Ovary (tissue), 3 donors: ENCODE results near the gene CPTP.

Source experiments
- EP300 ChIP-seq: sonication (generic); formaldehyde crosslinking; IDR thresholded peaks from one replicate; pipeline ENCODE4 v1.6.1; 2017; ENCODE audit warnings: antibody characterized with exemption
- POLR2A ChIP-seq: fragments of 450-650 bp; IDR thresholded peaks from one replicate; pipeline ENCODE4 v1.6.1; 2017; ENCODE audit warnings: antibody characterized with exemption, mild to moderate bottlenecking, moderate library complexity
- TF ChIP-seq, protein P1 (sequence below), 3 donors: fragments of 450-650 bp in 2 of 3; fragments of 200-600 bp in 1 of 3; IDR thresholded peaks; one replicate each; pipeline versions ENCODE4 v1.5.1 to v1.8.0; 2016 to 2022; ENCODE audit warnings: antibody characterized with exemption in 3 of 3, mild to moderate bottlenecking in 1 of 3
- donor health status: DM: no; HTN: no; CAD: no.

DNA sequence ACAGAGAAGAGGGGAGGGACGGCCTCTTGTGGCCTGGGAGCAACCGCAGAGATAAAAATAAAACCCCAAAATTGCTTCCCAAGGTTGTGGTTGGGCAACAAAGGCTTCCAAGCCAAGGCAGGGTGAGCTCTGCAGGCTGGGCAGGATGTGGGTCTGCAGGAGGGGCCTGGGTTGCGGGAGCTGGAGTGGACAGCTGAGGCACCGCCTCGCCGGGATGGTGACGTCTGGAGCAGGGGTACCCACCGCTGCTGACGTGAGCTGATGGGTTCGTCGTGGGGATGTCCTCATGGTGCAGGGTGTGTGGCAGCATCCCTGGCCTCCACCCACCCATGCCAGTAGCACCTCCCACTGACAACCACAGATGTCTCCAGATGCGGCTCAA, 46.8 kb downstream of the CPTP start:
- TF ChIP-seq, protein P1, sequence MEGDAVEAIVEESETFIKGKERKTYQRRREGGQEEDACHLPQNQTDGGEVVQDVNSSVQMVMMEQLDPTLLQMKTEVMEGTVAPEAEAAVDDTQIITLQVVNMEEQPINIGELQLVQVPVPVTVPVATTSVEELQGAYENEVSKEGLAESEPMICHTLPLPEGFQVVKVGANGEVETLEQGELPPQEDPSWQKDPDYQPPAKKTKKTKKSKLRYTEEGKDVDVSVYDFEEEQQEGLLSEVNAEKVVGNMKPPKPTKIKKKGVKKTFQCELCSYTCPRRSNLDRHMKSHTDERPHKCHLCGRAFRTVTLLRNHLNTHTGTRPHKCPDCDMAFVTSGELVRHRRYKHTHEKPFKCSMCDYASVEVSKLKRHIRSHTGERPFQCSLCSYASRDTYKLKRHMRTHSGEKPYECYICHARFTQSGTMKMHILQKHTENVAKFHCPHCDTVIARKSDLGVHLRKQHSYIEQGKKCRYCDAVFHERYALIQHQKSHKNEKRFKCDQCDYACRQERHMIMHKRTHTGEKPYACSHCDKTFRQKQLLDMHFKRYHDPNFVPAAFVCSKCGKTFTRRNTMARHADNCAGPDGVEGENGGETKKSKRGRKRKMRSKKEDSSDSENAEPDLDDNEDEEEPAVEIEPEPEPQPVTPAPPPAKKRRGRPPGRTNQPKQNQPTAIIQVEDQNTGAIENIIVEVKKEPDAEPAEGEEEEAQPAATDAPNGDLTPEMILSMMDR (IDR thresholded peaks at IDR 0.05), result no peak
- TF ChIP-seq POLR2A (no peak), EP300 (no peak)
